ENCODE results near the gene NBPF15.
"Not testable (repeated sequence)": the region's sequence is repeated elsewhere in the genome, so short reads cannot be mapped to it uniquely, and the experiment has no call there.

GRCh38 chr1:144461136-144461759 lies at the start of gene NBPF15:
- TF ChIP-seq CTCF (IDR thresholded peaks at IDR 0.05), result not testable (repeated sequence)
- TF ChIP-seq POLR2A (IDR thresholded peaks at IDR 0.05), result peak in 1 of 2 donors; percentile 26
